Vagina (tissue), 2 donors: ENCODE data around the gene ZFP62. TPM values are rescaled to one million over a fixed set of nuclear protein-coding genes. Genes with fewer than 3 reads are reported as not detected.

ENCODE experiments used
- DNase-seq, 2 donors: peaks; one replicate each; pipeline ENCODE4 v3.0.0-alpha.2; 2017; ENCODE audit errors: extremely low spot score in 2 of 2
- H3K27ac ChIP-seq: fragments of 200-600 bp; sonication (generic); one replicate; pipeline ENCODE4 v1.5.1; 2019
- H3K27me3 ChIP-seq: fragments of 200-600 bp; sonication (generic); one replicate; pipeline ENCODE4 v1.5.1; 2019
- H3K36me3 ChIP-seq, 2 donors: fragments of 200-600 bp; sonication (generic); one replicate each; pipeline ENCODE4 v1.5.1; 2017 to 2019
- H3K4me1 ChIP-seq: fragments of 200-600 bp; sonication (generic); one replicate; pipeline ENCODE4 v1.5.1; 2019
- H3K4me3 ChIP-seq, 2 donors: fragments of 200-600 bp; sonication (generic); 1 replicate in 1 of 2; 2 replicates in 1 of 2; pipeline ENCODE4 v1.5.1; 2016 to 2019
- H3K9me3 ChIP-seq: fragments of 200-600 bp; sonication (generic); one replicate; pipeline ENCODE4 v1.5.1; 2019
- CTCF ChIP-seq, 3 experiments: fragments of 450-650 bp in 2 of 3; fragments of 200-600 bp in 1 of 3; sonication (generic) in 1 of 3; IDR thresholded peaks; one replicate each; pipeline ENCODE4 v1.5.1; 2017 to 2019; ENCODE audit warnings: antibody characterized with exemption in 3 of 3, mild to moderate bottlenecking in 2 of 3, moderate library complexity in 2 of 3
- POLR2A ChIP-seq, 2 donors: fragments of 450-650 bp; IDR thresholded peaks; one replicate each; pipeline ENCODE4 v1.6.1; 2017; ENCODE audit warnings: antibody characterized with exemption in 2 of 2, mild to moderate bottlenecking in 2 of 2, moderate library complexity in 2 of 2
- POLR2AphosphoS5 ChIP-seq, 2 donors: sonication (generic); formaldehyde crosslinking; IDR thresholded peaks; one replicate each; pipeline ENCODE4 v1.9.0; 2017; ENCODE audit warnings: antibody characterized with exemption in 2 of 2, mild to moderate bottlenecking in 2 of 2, low read depth in 1 of 2; ENCODE audit not compliant: insufficient read depth in 1 of 2
- intact Hi-C: fragments of 100-400 bp; cut with DNase I; formaldehyde crosslinking; loops from one replicate; pipeline ENCODE4 v1.15.1; 2023
- total RNA-seq: library from RNA; depleted of rRNA; stranded (reverse); fragments of >200 nt; gene quantifications from one replicate; pipeline ENCODE4 v1.2.3, GENCODE V29; 2016

ZFP62 gene
- total RNA-seq, 1 donor from 2014 or later = 22.3 TPM

GRCh38 chr5:180844858-180845257, 16.2 kb downstream of the ZFP62 start:
- Histone ChIP-seq H3K27ac (no peak overlapping the region), H3K9me3 (peaks cover 6% of the 10 kb centered on the region), H3K27me3 (no peaks in the 10 kb centered on the region), H3K36me3 (peaks cover 0 to 16% of the 10 kb centered on the region in 2 donors), H3K4me3 (no peak overlapping the region), H3K4me1 (no peaks in the 10 kb centered on the region)
- intact Hi-C loops = no loop called here
- TF ChIP-seq CTCF (IDR thresholded peaks at IDR 0.05) = no peak
- TF ChIP-seq POLR2A (IDR thresholded peaks at IDR 0.05) = no peak
- TF ChIP-seq POLR2AphosphoS5 (IDR thresholded peaks at IDR 0.05; ENCODE audit: insufficient read depth in 1 of 2, low read depth in 1 of 2) = no peak
- DNase-seq = no peak

DNA sequence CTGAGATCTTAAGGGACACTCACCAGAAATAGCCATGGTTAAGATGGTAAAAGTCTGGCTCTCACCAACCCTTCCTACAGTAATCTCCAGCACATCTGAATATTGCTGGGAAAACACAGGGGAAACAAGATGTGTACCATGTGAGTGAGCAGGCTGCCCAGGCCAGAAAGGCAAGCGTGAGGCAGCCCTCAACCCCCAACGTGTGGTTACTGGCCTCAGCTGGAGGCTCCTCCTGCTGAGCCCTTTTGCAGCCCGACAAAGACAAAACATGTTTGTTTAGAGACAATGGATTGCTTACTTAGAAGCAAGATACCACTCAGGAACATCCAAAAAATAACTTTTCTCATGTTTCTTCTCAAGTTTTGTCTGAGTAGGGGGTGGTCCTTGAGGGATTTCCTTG, 16.6 kb downstream of the ZFP62 start:
- Histone ChIP-seq H3K36me3 (peaks cover 0 to 12% of the 10 kb centered on the region in 2 donors), H3K4me3 (no peak overlapping the region), H3K9me3 (peaks cover 6% of the 10 kb centered on the region), H3K27ac (no peak overlapping the region), H3K27me3 (no peaks in the 10 kb centered on the region), H3K4me1 (no peaks in the 10 kb centered on the region)
- no peak for DNase-seq
- TF ChIP-seq POLR2A (IDR thresholded peaks at IDR 0.05) (no peak), POLR2AphosphoS5 (IDR thresholded peaks at IDR 0.05; ENCODE audit: insufficient read depth in 1 of 2, low read depth in 1 of 2) (no peak), CTCF (IDR thresholded peaks at IDR 0.05) (no peak)
- intact Hi-C loops = no loop called here

GRCh38 chr5:180839935-180840334, 21.1 kb downstream of the ZFP62 start:
- no peaks in the 10 kb centered on the region for H3K4me1 ChIP-seq
- intact Hi-C loops = loop anchor here (10.0 kb wide), 1 partner anchor 405 kb away; the partner anchor contains the start of gene RACK1
- TF ChIP-seq POLR2A (IDR thresholded peaks at IDR 0.05) = no peak
- no peak for TF ChIP-seq POLR2AphosphoS5 (IDR thresholded peaks at IDR 0.05; ENCODE audit: insufficient read depth in 1 of 2, low read depth in 1 of 2)
- TF ChIP-seq CTCF (IDR thresholded peaks at IDR 0.05) = no peak
- no peaks in the 10 kb centered on the region for H3K27me3 ChIP-seq
- no peaks in the 10 kb centered on the region for H3K9me3 ChIP-seq
- no peak overlapping the region for H3K4me3 ChIP-seq
- no peaks in the 10 kb centered on the region for H3K36me3 ChIP-seq
- no peak overlapping the region for H3K27ac ChIP-seq
- no peak for DNase-seq

DNA sequence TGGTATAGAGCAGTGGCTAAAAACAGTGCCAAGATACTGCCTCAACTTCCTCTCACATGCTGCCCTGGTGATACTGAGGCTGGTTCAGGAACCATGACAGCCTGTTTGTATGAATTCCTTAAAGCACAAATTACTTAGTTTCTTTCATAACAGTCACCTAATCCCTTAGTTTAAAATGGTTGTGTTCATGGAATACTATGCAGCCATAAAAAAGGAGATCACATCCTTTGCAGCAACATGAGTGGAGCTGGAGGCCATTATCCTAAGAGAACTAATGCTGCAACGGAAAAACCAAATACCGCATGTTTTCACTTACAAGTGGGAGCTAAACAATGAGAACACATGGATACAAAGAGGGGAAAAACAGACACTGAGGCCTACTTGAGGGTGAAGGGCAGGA, 21.8 kb downstream of the ZFP62 start:
- intact Hi-C loops = loop anchor here (10.0 kb wide), 1 partner anchor 406 kb away; the partner anchor contains the start of gene RACK1
- Histone ChIP-seq H3K9me3 (no peaks in the 10 kb centered on the region), H3K4me3 (no peak overlapping the region), H3K27ac (no peak overlapping the region), H3K4me1 (no peaks in the 10 kb centered on the region), H3K27me3 (no peaks in the 10 kb centered on the region), H3K36me3 (peaks cover 0 to 6% of the 10 kb centered on the region in 2 donors)
- DNase-seq = no peak
- TF ChIP-seq POLR2A (IDR thresholded peaks at IDR 0.05) (no peak), CTCF (IDR thresholded peaks at IDR 0.05) (no peak), POLR2AphosphoS5 (IDR thresholded peaks at IDR 0.05; ENCODE audit: insufficient read depth in 1 of 2, low read depth in 1 of 2) (no peak)

DNA sequence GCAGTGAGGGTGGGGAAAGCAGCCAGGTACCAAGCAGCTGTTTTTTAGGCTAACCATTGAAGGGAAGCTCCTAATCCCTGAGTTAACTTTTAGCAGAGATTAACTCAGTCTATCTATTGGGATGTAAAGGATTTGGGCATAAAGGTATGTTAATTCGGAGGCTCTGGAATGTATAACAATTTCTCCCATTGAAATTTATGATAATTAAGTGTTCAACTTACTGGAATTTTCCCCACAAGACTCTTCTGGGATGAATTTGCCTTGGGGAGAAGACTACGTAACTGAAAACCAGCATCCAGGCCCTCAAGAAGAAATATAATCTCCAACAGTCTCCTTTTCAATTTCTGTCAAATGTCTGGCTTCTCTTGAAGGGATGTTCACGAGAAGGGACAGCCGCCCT, 23.6 kb downstream of the ZFP62 start:
- intact Hi-C loops = loop anchor here (10.0 kb wide), 1 partner anchor 407 kb away; the partner anchor contains the start of gene RACK1
- no peaks in the 10 kb centered on the region for H3K9me3 ChIP-seq
- peaks cover 17% of the 10 kb centered on the region for H3K4me1 ChIP-seq
- H3K36me3 ChIP-seq = peaks cover 0 to 6% of the 10 kb centered on the region in 2 donors
- no peak overlapping the region for H3K27ac ChIP-seq
- no peak for DNase-seq
- TF ChIP-seq POLR2AphosphoS5 (IDR thresholded peaks at IDR 0.05; ENCODE audit: insufficient read depth in 1 of 2, low read depth in 1 of 2) (no peak), POLR2A (IDR thresholded peaks at IDR 0.05) (no peak), CTCF (IDR thresholded peaks at IDR 0.05) (no peak)
- H3K4me3 ChIP-seq = no peak overlapping the region
- no peaks in the 10 kb centered on the region for H3K27me3 ChIP-seq
